ENCODE results near the gene RNF223. TPM values are rescaled to one million over a fixed set of nuclear protein-coding genes. Genes with fewer than 3 reads are reported as not detected.

Gene RNF223
- total RNA-seq, 4 donors from 2014 or later, result not detected

GRCh38 chr1:1074631-1075147 is 583 bp upstream of the RNF223 start:
- DNase-seq (ENCODE audit: low spot score), result no peak
- no peak for ATAC-seq (ENCODE audit: low FRiP score)
- no peak for TF ChIP-seq CTCF (IDR thresholded peaks at IDR 0.05)

DNA sequence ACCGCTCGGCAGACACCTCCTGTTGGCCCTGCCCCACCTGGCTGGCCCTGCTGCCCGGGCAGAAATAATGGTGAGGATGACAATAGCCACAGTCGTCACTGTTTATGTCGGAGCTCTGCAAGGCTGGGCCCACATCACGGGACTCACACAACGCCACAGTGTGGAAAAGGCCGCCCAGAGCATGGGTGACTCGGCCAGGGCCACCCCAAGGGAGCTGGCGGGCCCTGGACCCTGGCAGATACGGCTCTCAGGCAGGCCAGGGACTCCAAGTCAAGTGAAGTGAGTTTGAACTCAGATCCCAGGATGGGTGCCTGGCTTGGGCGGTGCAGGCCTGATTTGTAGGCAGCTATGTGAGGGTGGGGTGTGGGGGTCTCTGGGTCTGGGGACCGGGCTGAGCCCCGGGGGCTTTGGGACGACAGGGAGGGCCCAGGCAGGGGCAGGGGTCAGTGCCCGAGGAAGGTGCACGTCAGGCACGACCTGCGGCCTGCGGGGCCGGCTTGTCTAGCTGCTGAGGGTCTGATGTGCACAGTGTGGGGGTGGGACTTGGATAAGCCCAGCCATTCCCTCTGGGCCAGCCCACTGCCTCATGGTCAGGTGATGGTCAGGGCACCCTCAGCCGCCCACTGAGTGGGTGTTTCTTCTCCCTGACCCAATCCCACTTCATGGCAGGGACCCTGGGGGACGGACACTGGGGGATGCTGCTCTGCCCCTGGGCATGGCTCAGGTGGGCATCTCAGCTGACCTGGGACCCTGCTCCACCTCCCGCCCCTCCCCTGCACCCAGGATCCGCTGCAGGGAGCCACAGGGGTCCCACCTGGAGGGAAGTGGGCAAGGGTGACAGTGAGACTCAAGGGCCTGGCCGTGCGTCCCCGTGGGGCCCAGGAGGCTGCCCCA is 1.0 kb downstream of the RNF223 start:
- no peak for DNase-seq (ENCODE audit: low spot score)
- no peak for TF ChIP-seq CTCF (IDR thresholded peaks at IDR 0.05)
- no peak for ATAC-seq (ENCODE audit: low FRiP score)

DNA sequence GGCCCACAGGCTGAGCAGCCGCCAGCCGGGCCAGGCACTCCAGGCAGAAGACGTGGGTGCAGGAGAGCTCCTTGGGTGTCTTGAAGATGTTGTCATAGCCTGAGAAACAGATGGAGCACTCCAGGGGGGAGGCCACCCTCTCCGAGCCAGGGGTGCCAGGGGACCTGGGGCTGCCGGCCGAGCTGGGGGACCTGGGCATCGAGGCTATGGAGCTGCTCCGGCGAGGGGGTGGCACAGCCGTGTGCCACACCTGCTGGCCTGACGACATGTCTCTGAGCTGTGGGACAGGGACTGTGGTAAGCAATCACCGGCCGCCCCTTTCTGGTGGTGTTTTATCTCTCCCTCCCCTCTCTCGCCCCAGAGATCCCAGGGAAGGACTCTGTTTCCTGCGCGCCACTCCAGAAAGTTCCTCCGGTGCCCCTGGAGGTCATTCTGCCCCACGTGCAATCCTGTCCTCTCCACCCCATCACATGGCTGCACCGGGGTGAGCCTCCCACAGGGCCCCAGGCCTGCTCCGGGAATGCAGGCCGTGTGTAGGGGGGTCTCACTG is 1.7 kb downstream of the RNF223 start:
- DNase-seq (ENCODE audit: low spot score) (no peak), ATAC-seq (ENCODE audit: low FRiP score) (no peak)
- TF ChIP-seq CTCF (IDR thresholded peaks at IDR 0.05), result no peak

DNA sequence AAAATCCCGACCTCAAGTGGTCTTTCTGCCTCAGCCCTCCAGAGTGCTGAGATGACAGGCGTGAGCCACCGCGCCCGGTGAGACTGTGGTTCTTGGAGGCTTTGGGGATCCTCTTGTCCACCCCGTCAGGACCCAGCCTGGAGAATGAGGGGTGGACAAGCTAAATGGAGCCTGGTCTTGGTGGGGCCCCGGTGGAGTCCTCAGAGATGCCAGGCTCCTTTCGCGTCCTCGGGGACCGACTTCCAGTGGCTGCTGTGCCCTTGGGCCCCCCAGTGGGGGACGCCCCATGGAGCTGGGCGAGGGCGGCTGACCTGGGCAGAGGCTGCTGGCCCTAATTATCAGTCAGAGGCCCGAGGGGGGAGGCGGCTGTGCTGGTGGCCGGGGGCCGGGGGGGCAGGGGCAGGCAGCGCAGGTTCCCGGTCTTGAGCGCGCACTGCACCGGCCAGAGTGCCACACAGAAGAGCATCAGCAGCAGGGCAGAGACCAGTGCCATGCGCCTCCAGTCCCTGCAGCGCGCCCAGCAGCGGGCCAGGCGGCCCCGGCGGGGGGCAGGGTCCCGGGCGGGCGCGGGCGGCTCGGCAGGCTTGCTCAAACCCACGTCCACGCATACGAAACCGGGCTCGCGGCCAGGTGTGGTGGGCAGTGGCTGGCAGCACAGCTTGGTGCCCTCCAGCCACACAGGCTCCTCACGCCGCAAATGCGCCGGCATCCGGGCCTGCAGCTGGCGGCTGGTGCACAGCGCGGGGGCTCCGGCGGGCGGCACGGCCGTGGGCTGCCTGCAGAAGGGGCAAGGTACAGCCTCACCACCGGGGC is 2.4 kb downstream of the RNF223 start:
- no peak for TF ChIP-seq CTCF (IDR thresholded peaks at IDR 0.05)
- DNase-seq (ENCODE audit: low spot score) (no peak), ATAC-seq (ENCODE audit: low FRiP score) (no peak)

DNA sequence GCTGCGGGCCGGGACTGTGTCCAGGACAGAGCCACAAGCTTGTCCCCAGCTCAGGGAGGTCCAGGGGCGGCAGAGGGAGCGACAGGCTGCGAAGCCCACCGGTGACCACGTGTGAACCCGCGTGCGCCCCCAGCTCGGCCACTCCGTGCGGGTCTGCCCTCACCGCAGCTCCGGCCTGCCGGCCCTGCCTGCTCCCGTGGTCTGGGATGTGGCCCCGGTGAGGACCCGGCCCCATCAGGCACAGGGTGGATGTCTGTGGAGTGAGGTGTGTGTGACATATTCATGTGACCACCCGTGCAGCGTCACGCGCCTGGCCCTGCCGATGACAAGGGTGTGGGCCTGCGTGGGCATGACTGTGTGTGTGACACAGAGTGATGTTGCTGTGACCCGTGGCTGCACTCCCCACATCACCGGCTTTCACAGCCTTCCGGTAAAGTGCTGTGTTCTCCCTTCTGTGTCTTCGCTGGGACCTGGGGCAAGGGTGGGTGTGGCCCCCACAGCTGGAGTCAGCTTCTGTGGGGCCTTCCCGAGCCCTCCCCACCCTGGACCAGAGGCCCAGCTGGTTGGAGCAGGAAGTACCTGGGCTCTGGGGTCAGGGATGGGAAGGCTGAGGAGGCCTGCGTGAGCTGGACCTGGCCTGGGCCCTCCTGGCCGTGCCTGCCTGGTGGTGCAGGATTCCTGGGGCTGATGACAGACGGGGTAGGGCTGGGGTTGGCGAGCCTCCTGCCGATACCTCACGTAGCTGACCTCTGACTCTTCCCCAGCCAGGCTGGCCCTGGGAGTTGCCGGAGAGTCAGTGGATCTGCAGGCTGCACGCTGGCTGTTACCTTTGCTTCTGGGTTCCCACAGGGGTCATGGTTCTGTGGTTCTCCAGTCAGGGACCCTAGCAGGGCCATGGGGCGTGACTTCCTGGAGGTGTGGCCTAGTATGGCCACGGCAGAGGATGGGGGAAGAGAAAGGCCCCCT is 4.1 kb downstream of the RNF223 start:
- DNase-seq (ENCODE audit: low spot score), result no peak

More for the DNA sequence above, 4.1 kb downstream of the RNF223 start:
- ATAC-seq (ENCODE audit: low FRiP score), result peak; percentile 1
- TF ChIP-seq CTCF (IDR thresholded peaks at IDR 0.05), result no peak
